Loucy (cell line): Measurements from ENCODE around the gene TENM4.

ENCODE experiments used
- H2AFZ ChIP-seq: fragments of 200-600 bp; sonication (generic); 2 replicates; pipeline ENCODE4 v1.6.0; 2016; ENCODE audit warnings: antibody characterized with exemption, mild to moderate bottlenecking, low read length, moderate library complexity
- H3F3A ChIP-seq: fragments of 200-600 bp; 2 replicates; pipeline ENCODE4 v1.6.0; 2016; ENCODE audit warnings: antibody characterized with exemption, low read depth, mild to moderate bottlenecking
- H3K27me3 ChIP-seq: fragments of 200-600 bp; sonication (generic); 2 replicates; pipeline ENCODE4 v1.6.1; 2014; ENCODE audit warnings: low read length, mild to moderate bottlenecking; ENCODE audit not compliant: insufficient read depth, poor library complexity, severe bottlenecking
- H3K36me3 ChIP-seq: fragments of 200-600 bp; sonication (generic); 2 replicates; pipeline ENCODE4 v1.6.1; 2016; ENCODE audit warnings: low read length; ENCODE audit not compliant: insufficient read depth
- H3K4me1 ChIP-seq: fragments of 200-600 bp; sonication (generic); 2 replicates; pipeline ENCODE4 v1.5.1; 2014; ENCODE audit warnings: low read length, mild to moderate bottlenecking; ENCODE audit not compliant: insufficient read depth, poor library complexity, severe bottlenecking
- H3K4me2 ChIP-seq: fragments of 200-600 bp; sonication (generic); 2 replicates; pipeline ENCODE4 v1.6.0; 2014; ENCODE audit warnings: antibody characterized with exemption, low read length, low read depth, mild to moderate bottlenecking; ENCODE audit not compliant: poor library complexity, severe bottlenecking
- H3K4me3 ChIP-seq: fragments of 200-600 bp; sonication (generic); 2 replicates; pipeline ENCODE4 v1.5.1; 2014; ENCODE audit warnings: low read length, mild to moderate bottlenecking, mixed read lengths; ENCODE audit not compliant: poor library complexity, severe bottlenecking
- H3K79me2 ChIP-seq: fragments of 200-600 bp; sonication (generic); 2 replicates; pipeline ENCODE4 v1.6.1; 2014; ENCODE audit warnings: low read length; ENCODE audit not compliant: insufficient read depth
- H3K9ac ChIP-seq: fragments of 200-600 bp; sonication (generic); 2 replicates; pipeline ENCODE4 v1.6.0; 2014; ENCODE audit warnings: mild to moderate bottlenecking, low read depth, low read length, moderate library complexity; ENCODE audit not compliant: poor library complexity, severe bottlenecking
- H3K9me2 ChIP-seq: fragments of 200-600 bp; sonication (generic); replicated peaks from 2 replicates; pipeline ENCODE4 v1.6.1; 2016; ENCODE audit warnings: low read depth, low read length, mixed read lengths
- H3K9me3 ChIP-seq: fragments of 200-600 bp; sonication (generic); 2 replicates; pipeline ENCODE4 v1.6.1; 2014; ENCODE audit warnings: mild to moderate bottlenecking, antibody characterized with exemption, low read length, low read depth; ENCODE audit not compliant: insufficient read depth
- H4K20me1 ChIP-seq: fragments of 200-600 bp; sonication (generic); 2 replicates; pipeline ENCODE4 v1.6.0; 2014; ENCODE audit warnings: antibody characterized with exemption, low read length, mild to moderate bottlenecking; ENCODE audit not compliant: insufficient read depth, poor library complexity, severe bottlenecking
- EZH2phosphoT487 ChIP-seq: fragments of 200-600 bp; IDR thresholded peaks from 2 replicates; pipeline ENCODE4 v1.6.1; 2018; ENCODE audit warnings: antibody characterized with exemption, mild to moderate bottlenecking, moderate library complexity, borderline replicate concordance
- TF ChIP-seq, protein P1 (sequence below): fragments of 200-600 bp; sonication (generic); conservative IDR thresholded peaks from 2 replicates; pipeline ENCODE4 v1.5.1; 2014; ENCODE audit warnings: mild to moderate bottlenecking, antibody characterized with exemption, low read length

The TENM4 gene

GRCh38 chr11:78773492-78773891, 667.3 kb downstream of the TENM4 start:
- no peaks in the 10 kb centered on the region for H3K79me2 ChIP-seq
- no peak overlapping the region for H3K4me2 ChIP-seq
- no peak overlapping the region for H3K9ac ChIP-seq
- no peaks in the 10 kb centered on the region for H3F3A ChIP-seq
- H3K4me3 ChIP-seq: no peak overlapping the region
- no peaks in the 10 kb centered on the region for H3K36me3 ChIP-seq
- no peaks in the 10 kb centered on the region for H3K9me3 ChIP-seq
- TF ChIP-seq EZH2phosphoT487: no peak
- TF ChIP-seq, protein P1, sequence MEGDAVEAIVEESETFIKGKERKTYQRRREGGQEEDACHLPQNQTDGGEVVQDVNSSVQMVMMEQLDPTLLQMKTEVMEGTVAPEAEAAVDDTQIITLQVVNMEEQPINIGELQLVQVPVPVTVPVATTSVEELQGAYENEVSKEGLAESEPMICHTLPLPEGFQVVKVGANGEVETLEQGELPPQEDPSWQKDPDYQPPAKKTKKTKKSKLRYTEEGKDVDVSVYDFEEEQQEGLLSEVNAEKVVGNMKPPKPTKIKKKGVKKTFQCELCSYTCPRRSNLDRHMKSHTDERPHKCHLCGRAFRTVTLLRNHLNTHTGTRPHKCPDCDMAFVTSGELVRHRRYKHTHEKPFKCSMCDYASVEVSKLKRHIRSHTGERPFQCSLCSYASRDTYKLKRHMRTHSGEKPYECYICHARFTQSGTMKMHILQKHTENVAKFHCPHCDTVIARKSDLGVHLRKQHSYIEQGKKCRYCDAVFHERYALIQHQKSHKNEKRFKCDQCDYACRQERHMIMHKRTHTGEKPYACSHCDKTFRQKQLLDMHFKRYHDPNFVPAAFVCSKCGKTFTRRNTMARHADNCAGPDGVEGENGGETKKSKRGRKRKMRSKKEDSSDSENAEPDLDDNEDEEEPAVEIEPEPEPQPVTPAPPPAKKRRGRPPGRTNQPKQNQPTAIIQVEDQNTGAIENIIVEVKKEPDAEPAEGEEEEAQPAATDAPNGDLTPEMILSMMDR: no peak
- no peak overlapping the region for H2AFZ ChIP-seq
- no peaks in the 10 kb centered on the region for H3K9me2 ChIP-seq
- no peaks in the 10 kb centered on the region for H4K20me1 ChIP-seq
- H3K27me3 ChIP-seq: no peaks in the 10 kb centered on the region
- H3K4me1 ChIP-seq: no peaks in the 10 kb centered on the region

- H3K36me3 ChIP-seq: no peaks in the 10 kb centered on the region
These were observed 667.8 kb downstream of the TENM4 start for GRCh38 chr11:78773077-78773476.

GRCh38 chr11:78772186-78772585, 668.6 kb downstream of the TENM4 start:
- H3K79me2 ChIP-seq: no peaks in the 10 kb centered on the region
- H3K9ac ChIP-seq: no peak overlapping the region
- H3K4me2 ChIP-seq: no peak overlapping the region
- no peaks in the 10 kb centered on the region for H3K36me3 ChIP-seq
- H3K9me2 ChIP-seq: no peaks in the 10 kb centered on the region
- no peak for TF ChIP-seq EZH2phosphoT487
- TF ChIP-seq, protein P1: no peak
- no peaks in the 10 kb centered on the region for H3K4me1 ChIP-seq
- H3K9me3 ChIP-seq: no peaks in the 10 kb centered on the region
- no peak overlapping the region for H3K4me3 ChIP-seq
- H4K20me1 ChIP-seq: no peaks in the 10 kb centered on the region
- H3F3A ChIP-seq: no peaks in the 10 kb centered on the region
- H2AFZ ChIP-seq: no peak overlapping the region
- H3K27me3 ChIP-seq: no peaks in the 10 kb centered on the region

More at GRCh38 chr11:78773077-78773476, 667.8 kb downstream of the TENM4 start:
- H3K27me3 ChIP-seq: no peaks in the 10 kb centered on the region
- H4K20me1 ChIP-seq: no peaks in the 10 kb centered on the region
- H3K9ac ChIP-seq: no peak overlapping the region
- no peaks in the 10 kb centered on the region for H3K79me2 ChIP-seq
- TF ChIP-seq, protein P1: no peak
- no peak for TF ChIP-seq EZH2phosphoT487
- H3K4me2 ChIP-seq: no peak overlapping the region
- H3K4me1 ChIP-seq: no peaks in the 10 kb centered on the region
- no peak overlapping the region for H2AFZ ChIP-seq
- no peaks in the 10 kb centered on the region for H3F3A ChIP-seq
- no peaks in the 10 kb centered on the region for H3K9me2 ChIP-seq
- H3K9me3 ChIP-seq: no peaks in the 10 kb centered on the region
- no peak overlapping the region for H3K4me3 ChIP-seq
